Brain microvascular endothelial cell (primary cell): Measurements from ENCODE around the gene FAP.

Experiments used
- DNase-seq: peaks from one replicate; pipeline ENCODE4 v3.0.0-alpha.2; 2020
- H3K27ac ChIP-seq: fragments of 250-450 bp; sonication (Bioruptor Pico); 2 replicates; pipeline ENCODE4 v1.5.1; 2020; ENCODE audit warnings: mild to moderate bottlenecking, moderate library complexity
- H3K27me3 ChIP-seq: fragments of 250-450 bp; sonication (Bioruptor Pico); replicated peaks from 2 replicates; pipeline ENCODE4 v1.5.1; 2020; ENCODE audit warnings: mild to moderate bottlenecking
- H3K36me3 ChIP-seq: fragments of 250-450 bp; sonication (Bioruptor Pico); replicated peaks from 2 replicates; pipeline ENCODE4 v1.5.1; 2020; ENCODE audit warnings: mild to moderate bottlenecking
- H3K4me3 ChIP-seq: 2 replicates; pipeline ENCODE4 v1.5.1; 2011; ENCODE audit warnings: low read depth, mild to moderate bottlenecking, control low read depth, low read length, moderate library complexity
- CTCF ChIP-seq: IDR thresholded peaks from 2 replicates; pipeline ENCODE4 v1.5.1; 2011; ENCODE audit warnings: low read depth, mild to moderate bottlenecking, moderate library complexity, low read length, control low read depth, inconsistent platforms; ENCODE audit errors: missing control alignments
- in situ Hi-C: cut with HindIII; loops from 2 replicates; pipeline ENCODE4 v1.10.0; 2017; ENCODE audit warnings: low sequenced_read_pairs, low pct_ligation_motif_present

Gene FAP

GRCh38 chr2:162155093-162155492, 88.2 kb downstream of the FAP start:
- Histone ChIP-seq H3K27ac (no peak overlapping the region), H3K36me3 (no peaks in the 10 kb centered on the region), H3K27me3 (no peaks in the 10 kb centered on the region), H3K4me3 (no peak overlapping the region)
- in situ Hi-C loops = no loop called here
- peak; percentile 42 for TF ChIP-seq CTCF
- DNase-seq = no peak

GRCh38 chr2:162153608-162154224, 89.5 kb downstream of the FAP start:
- no peaks in the 10 kb centered on the region for H3K36me3 ChIP-seq
- H3K27ac ChIP-seq = no peak overlapping the region
- in situ Hi-C loops = no loop called here
- peak; percentile 90 for TF ChIP-seq CTCF
- H3K4me3 ChIP-seq = no peak overlapping the region
- DNase-seq = peak; percentile 35
- no peaks in the 10 kb centered on the region for H3K27me3 ChIP-seq

- DNase-seq = no peak
- H3K4me3 ChIP-seq = no peak within 1 kb of the TSS
- in situ Hi-C loops = no loop called here
- no peak within 1 kb of the TSS for H3K27ac ChIP-seq
- no peaks in the 10 kb centered on the region for H3K36me3 ChIP-seq
- no peak for TF ChIP-seq CTCF
- H3K27me3 ChIP-seq = no peaks in the 10 kb centered on the region
Measured at GRCh38 chr2:162152147-162152546, 91.1 kb downstream of the FAP start, which contains the start of gene GCG. TSS of gene GCG (minus strand) at chr2:162152247. CDS start at chr2:162149178, 3,069 bp downstream.

GRCh38 chr2:162149940-162150339, 93.3 kb downstream of the FAP start:
- H3K27me3 ChIP-seq = no peaks in the 10 kb centered on the region
- no peak overlapping the region for H3K27ac ChIP-seq
- no peaks in the 10 kb centered on the region for H3K36me3 ChIP-seq
- DNase-seq = no peak
- in situ Hi-C loops = no loop called here
- H3K4me3 ChIP-seq = no peak overlapping the region
- no peak for TF ChIP-seq CTCF

GRCh38 chr2:162149466-162149865, 93.8 kb downstream of the FAP start:
- no peak for DNase-seq
- TF ChIP-seq CTCF = no peak
- no peak overlapping the region for H3K4me3 ChIP-seq
- no peaks in the 10 kb centered on the region for H3K36me3 ChIP-seq
- H3K27ac ChIP-seq = no peak overlapping the region
- in situ Hi-C loops = no loop called here
- no peaks in the 10 kb centered on the region for H3K27me3 ChIP-seq

- Histone ChIP-seq H3K36me3 (no peaks in the 10 kb centered on the region), H3K4me3 (no peak overlapping the region), H3K27ac (no peak overlapping the region), H3K27me3 (no peaks in the 10 kb centered on the region)
- in situ Hi-C loops = no loop called here
- no peak for TF ChIP-seq CTCF
- DNase-seq = no peak
Measured at GRCh38 chr2:162148956-162149355, 94.3 kb downstream of the FAP start.
